MCF 10A (cell line): Measurements from ENCODE around the gene RPL13. TPM values are rescaled to one million over a fixed set of nuclear protein-coding genes. Genes with fewer than 3 reads are reported as not detected.
A peak's percentile ranks its signal among the peaks of the same experiment; 100 is the strongest.

Experiments used
- BruUV-seq: library from RNA; stranded (reverse); fragments of 400-500 nt; replicated peaks from 2 replicates; lab custom pipeline; 2021; lab: Mats Ljungman, UMichigan
- CTCF ChIA-PET: fragments of 300-600 bp; sonication (Branson Sonifier 250); formaldehyde crosslinking; extraction: SDS; loops from one replicate; lab custom pipeline; 2021; ENCODE audit warnings: antibody characterized with exemption, inconsistent platforms; lab: Yijun Ruan, JAX
- POLR2A ChIA-PET: fragments of 300-600, 350-650 bp; sonication (Branson Sonifier 250); formaldehyde crosslinking; extraction: SDS; loops from one replicate; lab custom pipeline; 2020; ENCODE audit warnings: antibody characterized with exemption, inconsistent platforms; lab: Yijun Ruan, JAX
- DNase-seq: peaks from one replicate; pipeline ENCODE4 v3.0.0-alpha.2; 2018; ENCODE audit not compliant: unreplicated experiment
- H3K27ac Mint-ChIP-seq: one replicate; pipeline ENCODE4 v1.8.0; 2022; ENCODE audit warnings: mild to moderate bottlenecking, low read depth, mixed read lengths; ENCODE audit not compliant: unreplicated experiment
- H3K27me3 Mint-ChIP-seq: one replicate; pipeline ENCODE4 v1.8.0; 2022; ENCODE audit warnings: mixed read lengths; ENCODE audit not compliant: insufficient read depth, unreplicated experiment
- H3K36me3 Mint-ChIP-seq: one replicate; pipeline ENCODE4 v1.8.0; 2022; ENCODE audit warnings: mild to moderate bottlenecking, moderate library complexity, mixed read lengths; ENCODE audit not compliant: insufficient read depth, unreplicated experiment
- H3K4me1 Mint-ChIP-seq: one replicate; pipeline ENCODE4 v1.8.0; 2022; ENCODE audit warnings: mixed read lengths; ENCODE audit not compliant: insufficient read depth, unreplicated experiment
- H3K4me3 Mint-ChIP-seq: one replicate; pipeline ENCODE4 v1.8.0; 2022; ENCODE audit warnings: mild to moderate bottlenecking, moderate library complexity, mixed read lengths; ENCODE audit not compliant: unreplicated experiment
- H3K9me3 Mint-ChIP-seq: one replicate; pipeline ENCODE4 v1.8.0; 2022; ENCODE audit warnings: mixed read lengths; ENCODE audit not compliant: unreplicated experiment
- intact Hi-C: fragments of 100-400 bp; cut with micrococcal nuclease; formaldehyde crosslinking; loops from 2 replicates; pipeline ENCODE4 v1.14.1; 2022
- total RNA-seq: library from RNA; stranded (reverse); gene quantifications from 2 replicates; pipeline ENCODE4 v1.2.3, GENCODE V29; 2022
- TF ChIP-seq, protein P1 (sequence below): fragments of 200-600 bp; IDR thresholded peaks from one replicate; pipeline ENCODE4 v1.8.0; 2022; ENCODE audit warnings: antibody characterized with exemption, mild to moderate bottlenecking; ENCODE audit not compliant: unreplicated experiment

The RPL13 gene
- total RNA-seq, 1 experiment from 2014 or later = 3,148 TPM

DNA sequence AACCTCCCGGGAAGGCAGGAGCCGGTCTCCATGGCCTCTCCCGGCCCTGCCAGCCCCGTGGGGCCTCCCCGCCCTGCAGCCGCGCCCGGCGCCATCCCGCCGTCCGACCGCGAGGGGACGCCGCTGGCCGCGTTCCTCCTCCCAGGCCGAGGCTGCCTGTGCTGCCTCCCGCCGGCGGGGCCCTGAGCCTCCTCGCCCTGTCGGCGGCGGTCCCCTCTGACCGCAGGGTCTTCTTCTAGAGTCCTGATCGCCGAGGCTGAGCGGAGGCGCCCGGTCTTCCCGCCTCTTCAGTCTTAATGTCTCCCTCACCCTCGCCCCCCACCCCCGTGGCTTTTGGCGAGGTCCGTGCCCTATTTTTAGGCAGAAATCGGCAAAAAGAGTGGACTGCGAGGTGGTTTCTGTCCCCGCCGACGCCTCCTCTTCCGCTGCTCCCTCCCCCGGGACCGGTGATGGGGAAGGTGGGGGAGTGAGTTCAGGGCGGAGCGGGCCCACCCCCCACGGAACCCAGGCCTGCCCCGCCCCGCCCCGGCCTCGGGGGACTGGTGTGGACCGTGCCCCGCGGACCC lies 14.3 kb downstream of the RPL13 start:
- no peaks in the 10 kb centered on the region for H3K27me3 Mint-ChIP-seq
- no peaks in the 10 kb centered on the region for H3K4me1 Mint-ChIP-seq
- intact Hi-C loops = loop anchor here (1.0 kb wide), 1 partner anchor 67 kb away; no protein-coding TSS in a partner anchor
- H3K27ac Mint-ChIP-seq = no peak overlapping the region
- TF ChIP-seq, protein P1, sequence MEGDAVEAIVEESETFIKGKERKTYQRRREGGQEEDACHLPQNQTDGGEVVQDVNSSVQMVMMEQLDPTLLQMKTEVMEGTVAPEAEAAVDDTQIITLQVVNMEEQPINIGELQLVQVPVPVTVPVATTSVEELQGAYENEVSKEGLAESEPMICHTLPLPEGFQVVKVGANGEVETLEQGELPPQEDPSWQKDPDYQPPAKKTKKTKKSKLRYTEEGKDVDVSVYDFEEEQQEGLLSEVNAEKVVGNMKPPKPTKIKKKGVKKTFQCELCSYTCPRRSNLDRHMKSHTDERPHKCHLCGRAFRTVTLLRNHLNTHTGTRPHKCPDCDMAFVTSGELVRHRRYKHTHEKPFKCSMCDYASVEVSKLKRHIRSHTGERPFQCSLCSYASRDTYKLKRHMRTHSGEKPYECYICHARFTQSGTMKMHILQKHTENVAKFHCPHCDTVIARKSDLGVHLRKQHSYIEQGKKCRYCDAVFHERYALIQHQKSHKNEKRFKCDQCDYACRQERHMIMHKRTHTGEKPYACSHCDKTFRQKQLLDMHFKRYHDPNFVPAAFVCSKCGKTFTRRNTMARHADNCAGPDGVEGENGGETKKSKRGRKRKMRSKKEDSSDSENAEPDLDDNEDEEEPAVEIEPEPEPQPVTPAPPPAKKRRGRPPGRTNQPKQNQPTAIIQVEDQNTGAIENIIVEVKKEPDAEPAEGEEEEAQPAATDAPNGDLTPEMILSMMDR = peak; percentile 93
- H3K9me3 Mint-ChIP-seq = no peaks in the 10 kb centered on the region
- CTCF ChIA-PET = interaction anchor here (0.5 to 1.1 kb wide), 5 partner anchors 9 to 67 kb away, joined by 3 to 6 read pairs (median 4); no protein-coding TSS in a partner anchor
- POLR2A ChIA-PET = interaction anchor here (0.8 to 1.0 kb wide), 3 partner anchors 9 to 111 kb away, joined by 3 to 4 read pairs (median 3); no protein-coding TSS in a partner anchor
- DNase-seq = peak; percentile 73
- no TSS peak for BruUV-seq
- peaks cover 11% of the 10 kb centered on the region for H3K36me3 Mint-ChIP-seq
- H3K4me3 Mint-ChIP-seq = peak overlapping the region; percentile 49

DNA sequence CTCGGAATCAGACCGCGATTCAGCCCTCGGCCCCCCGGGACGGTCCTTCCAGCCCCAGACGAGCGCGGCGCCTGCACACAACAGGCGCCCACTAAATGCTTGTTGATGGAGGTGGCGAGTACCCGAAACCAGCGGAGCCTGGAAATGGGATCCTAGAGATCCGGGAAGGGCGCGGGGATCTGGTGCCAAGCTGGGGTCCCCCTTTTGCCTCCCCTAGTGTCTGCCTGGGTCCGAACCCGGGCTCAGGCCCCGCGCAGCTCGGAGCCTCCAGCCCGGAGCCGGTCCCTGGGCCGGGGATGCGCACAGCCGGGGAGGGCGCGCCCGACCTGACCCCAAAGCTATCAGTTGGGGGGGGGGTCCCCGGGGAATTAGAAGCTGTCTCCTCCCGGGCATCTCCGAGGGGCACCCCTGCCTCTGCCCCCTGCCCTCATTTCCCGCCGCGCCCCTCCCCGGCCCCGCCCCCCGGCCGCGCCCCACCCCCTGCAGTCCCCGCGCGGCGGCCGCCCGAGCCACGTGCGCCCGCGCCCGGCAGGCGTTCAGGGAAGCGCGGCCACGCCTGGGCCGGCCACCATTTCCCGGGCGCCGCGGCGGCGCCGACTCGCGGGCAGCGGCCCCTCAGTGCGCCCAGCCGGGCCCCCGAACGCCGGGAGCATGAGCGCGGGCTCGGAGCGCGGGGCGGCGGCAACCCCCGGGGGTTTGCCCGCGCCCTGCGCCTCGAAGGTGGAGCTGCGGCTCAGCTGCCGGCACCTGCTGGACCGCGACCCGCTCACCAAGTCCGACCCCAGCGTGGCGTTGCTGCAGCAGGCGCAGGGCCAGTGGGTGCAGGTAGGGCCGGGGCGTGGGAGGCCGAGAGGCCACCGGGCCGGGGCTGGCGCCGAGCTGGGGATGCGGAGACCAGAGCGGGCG lies 15.0 kb downstream of the RPL13 start, which contains the start of gene CPNE7:
Gene CPNE7 (plus strand): TSS at position 512 of the 906 bp plus-strand sequence. CDS start 140 bp downstream, at position 652.
- no TSS peak for BruUV-seq
- Mint-ChIP-seq H3K9me3 (no peaks in the 10 kb centered on the region), H3K27ac (no peak within 1 kb of the TSS), H3K36me3 (peaks cover 11% of the 10 kb centered on the region), H3K4me3 (peak within 1 kb of the TSS; percentile 49), H3K4me1 (no peaks in the 10 kb centered on the region), H3K27me3 (no peaks in the 10 kb centered on the region)
- no peak for DNase-seq
- TF ChIP-seq, protein P1 = no peak
- CTCF ChIA-PET = interaction anchor here (0.5 to 1.1 kb wide), 3 partner anchors 10 to 66 kb away, joined by 3 to 4 read pairs (median 3); no protein-coding TSS in a partner anchor
- POLR2A ChIA-PET = interaction anchor here (0.7 to 1.2 kb wide), 5 partner anchors 10 to 137 kb away, joined by 3 to 5 read pairs (median 3); no protein-coding TSS in a partner anchor
- intact Hi-C loops = no loop called here

DNA sequence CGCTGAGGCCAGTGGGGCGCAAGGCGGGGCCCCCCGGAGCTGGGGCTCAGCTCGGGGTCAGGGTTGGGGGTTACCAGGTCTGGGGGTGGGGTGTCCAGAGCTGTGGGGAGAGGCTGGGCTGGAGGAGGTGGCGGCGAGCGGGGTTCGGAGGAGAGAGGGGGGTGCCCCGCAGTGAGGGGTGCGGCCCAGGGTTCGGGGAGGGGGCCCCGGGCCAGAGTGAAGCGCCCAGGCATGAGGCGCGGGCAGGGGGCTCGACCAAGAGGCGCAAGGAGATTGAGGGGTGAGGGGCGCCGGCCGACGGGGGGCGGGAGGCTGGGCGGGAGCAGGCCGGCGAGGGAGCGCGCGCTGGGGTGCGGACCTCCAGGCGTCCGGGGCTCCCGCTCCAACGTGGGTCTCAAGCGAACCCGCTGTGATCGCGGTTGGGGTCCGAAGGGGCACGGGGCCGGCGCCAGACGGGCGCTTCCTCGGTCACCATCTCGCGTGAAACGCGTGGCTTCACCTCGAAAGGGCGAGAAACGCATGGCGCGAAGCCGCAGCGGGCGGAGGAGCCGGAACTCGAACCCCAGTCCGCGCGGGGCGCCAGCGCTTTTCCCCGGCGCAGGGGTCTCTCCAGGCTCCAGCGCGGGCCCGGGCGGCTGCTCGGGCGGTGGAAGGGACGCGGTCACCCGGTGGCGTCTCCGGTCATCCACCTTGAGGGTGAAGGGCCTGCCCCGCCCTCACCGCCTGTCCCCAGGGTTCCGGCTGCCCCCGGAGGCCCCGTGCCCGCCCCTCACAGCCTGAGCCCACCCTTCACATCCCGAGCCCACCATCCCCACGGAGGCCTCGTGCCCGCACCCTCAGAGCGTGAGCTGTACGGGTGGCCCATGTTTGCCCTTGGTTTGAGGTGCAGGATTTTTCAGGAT lies 15.9 kb downstream of the RPL13 start:
- ChIA-PET POLR2A (interaction anchor here (0.7 to 1.2 kb wide), 3 partner anchors 15 to 136 kb away, joined by 3 to 5 read pairs (median 3); no protein-coding TSS in a partner anchor), CTCF (no interaction called here)
- intact Hi-C loops = no loop called here
- no peaks in the 10 kb centered on the region for H3K9me3 Mint-ChIP-seq
- no peaks in the 10 kb centered on the region for H3K27me3 Mint-ChIP-seq
- TF ChIP-seq, protein P1 = no peak
- H3K4me3 Mint-ChIP-seq = peak overlapping the region; percentile 28
- H3K4me1 Mint-ChIP-seq = no peaks in the 10 kb centered on the region
- H3K27ac Mint-ChIP-seq = no peak overlapping the region
- BruUV-seq = no TSS peak
- no peak for DNase-seq
- peaks cover 11% of the 10 kb centered on the region for H3K36me3 Mint-ChIP-seq
